Measurements from ENCODE around the gene MYH9.

The MYH9 gene

GRCh38 chr22:36239401-36240171 is 148.2 kb downstream of the MYH9 start, which contains the start of gene APOL2:
Gene APOL2 (minus strand): TSS chr22:36239527. CDS start chr22:36233162, 6,365 bp downstream.
- DNase-seq, result peak; percentile 60 to 84

GRCh38 chr22:36239150-36239400 is 148.7 kb downstream of the MYH9 start:
- no peak for DNase-seq

GRCh38 chr22:36238373-36239149 is 149.2 kb downstream of the MYH9 start:
- DNase-seq, result no peak

GRCh38 chr22:36237462-36238372 is 150.1 kb downstream of the MYH9 start:
- no peak for DNase-seq

- no peak for DNase-seq
Observed at GRCh38 chr22:36236388-36237319, 151.1 kb downstream of the MYH9 start.

GRCh38 chr22:36235585-36235984 is 152.2 kb downstream of the MYH9 start:
- no peak for DNase-seq

GRCh38 chr22:36234919-36235318 is 152.8 kb downstream of the MYH9 start:
- DNase-seq, result no peak

GRCh38 chr22:36234213-36234612 is 153.6 kb downstream of the MYH9 start:
- DNase-seq, result no peak

GRCh38 chr22:36233796-36234195 is 154.0 kb downstream of the MYH9 start:
- DNase-seq, result no peak

GRCh38 chr22:36232715-36233401 is 154.9 kb downstream of the MYH9 start:
- DNase-seq, result no peak
